ENCODE data around the gene DTX3.
"Not testable (repeated sequence)": the region's sequence is repeated elsewhere in the genome, so short reads cannot be mapped to it uniquely, and the experiment has no call there.

DTX3 gene

DNA sequence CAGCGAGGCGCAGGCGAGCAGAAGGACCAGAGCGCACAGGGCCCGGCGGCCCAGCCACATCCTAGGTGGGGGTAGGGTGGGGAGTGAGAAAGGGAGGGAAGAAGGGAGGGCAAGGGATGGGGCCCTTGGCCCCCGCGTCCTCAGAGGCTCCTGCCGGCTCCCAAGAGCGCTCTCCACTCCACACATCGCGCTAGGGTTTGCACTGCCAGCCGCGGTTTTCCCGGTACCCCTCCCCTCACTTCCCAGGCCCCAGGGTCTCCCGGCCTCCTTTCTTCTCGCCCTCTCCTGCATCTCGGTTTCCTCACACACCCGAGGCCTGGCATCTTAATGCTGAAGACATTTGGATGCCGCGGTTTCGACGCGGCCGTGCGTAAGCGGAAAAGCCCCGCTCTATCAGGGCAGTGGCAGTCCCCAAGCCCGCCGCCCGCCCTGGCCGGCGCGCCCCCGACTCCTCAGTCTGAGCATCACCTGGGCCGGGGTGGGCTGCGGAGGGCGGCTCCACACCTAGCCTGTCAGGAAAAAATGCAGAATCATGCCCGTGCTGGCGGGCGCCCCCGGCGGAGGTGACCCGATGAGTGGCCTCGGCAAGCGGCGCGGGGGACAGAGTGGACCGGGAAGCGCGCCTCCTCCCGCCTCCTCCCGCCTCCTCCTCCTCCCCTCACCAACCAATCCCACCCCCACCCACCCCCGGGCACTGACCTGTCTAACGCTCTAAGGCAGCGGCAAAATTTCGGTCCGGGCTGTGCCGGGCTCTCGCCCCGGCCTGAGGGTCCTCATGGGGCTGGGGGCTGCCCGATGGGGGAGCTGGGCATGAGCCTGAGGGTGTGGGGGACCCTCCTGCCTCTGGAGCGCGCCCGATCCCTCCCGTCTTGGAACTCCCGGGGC is 27.7 kb downstream of the DTX3 start:
- no peak for DNase-seq (ENCODE audit: low spot score)

GRCh38 chr12:57632958-57633840 is 28.6 kb downstream of the DTX3 start, which contains the start of gene B4GALNT1:
B4GALNT1 (minus strand) TSS chr12:57633201; CDS start chr12:57632132, 1,069 bp downstream.
- peak; percentile 52 for DNase-seq (ENCODE audit: low spot score)

DNA sequence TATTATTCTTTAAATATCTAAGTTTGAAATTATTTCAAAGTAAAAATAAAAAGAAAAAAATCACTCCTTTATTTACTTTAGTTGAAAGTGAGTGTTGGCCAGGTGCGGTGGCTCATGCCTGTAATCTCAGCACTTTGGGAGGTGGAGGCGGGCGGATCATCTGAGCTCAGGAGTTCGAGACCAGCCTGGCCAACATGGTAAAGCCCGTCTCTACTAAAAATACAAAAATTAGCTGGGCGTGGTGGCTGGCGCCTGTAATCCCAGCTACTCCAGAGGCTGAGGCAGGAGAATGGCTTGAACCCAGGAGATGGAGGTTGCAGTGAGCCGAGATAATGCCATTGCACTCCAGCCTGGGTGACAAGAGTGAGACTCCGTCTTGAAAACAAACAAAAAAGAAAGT is 32.1 kb downstream of the DTX3 start:
- DNase-seq (ENCODE audit: low spot score) = not testable (repeated sequence)

DNA sequence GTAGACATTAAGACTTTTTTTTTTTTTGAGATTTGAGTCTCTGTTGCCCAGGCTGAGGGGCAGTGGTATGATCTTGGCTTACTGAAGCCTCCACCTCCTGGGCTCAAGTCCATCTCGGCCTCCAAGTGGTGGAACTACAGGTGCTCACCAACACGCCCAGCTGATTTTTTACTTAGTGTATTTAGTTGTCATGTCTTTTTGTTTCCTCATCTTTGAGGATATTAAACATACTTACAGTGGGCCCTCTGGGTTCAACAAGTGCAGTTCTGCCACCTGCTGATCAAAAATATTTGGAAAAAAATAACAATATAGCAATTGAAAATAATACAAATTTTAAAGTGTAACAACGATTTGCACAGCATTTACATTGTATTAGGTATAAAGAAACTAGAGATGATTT is 32.7 kb downstream of the DTX3 start:
- no peak for DNase-seq (ENCODE audit: low spot score)

GRCh38 chr12:57638096-57638495 is 33.5 kb downstream of the DTX3 start:
- DNase-seq (ENCODE audit: low spot score) = no peak

GRCh38 chr12:57640175-57641042 is 35.8 kb downstream of the DTX3 start:
- no peak for DNase-seq (ENCODE audit: low spot score)

GRCh38 chr12:57641699-57642442 is 37.2 kb downstream of the DTX3 start:
- DNase-seq (ENCODE audit: low spot score) = no peak

DNA sequence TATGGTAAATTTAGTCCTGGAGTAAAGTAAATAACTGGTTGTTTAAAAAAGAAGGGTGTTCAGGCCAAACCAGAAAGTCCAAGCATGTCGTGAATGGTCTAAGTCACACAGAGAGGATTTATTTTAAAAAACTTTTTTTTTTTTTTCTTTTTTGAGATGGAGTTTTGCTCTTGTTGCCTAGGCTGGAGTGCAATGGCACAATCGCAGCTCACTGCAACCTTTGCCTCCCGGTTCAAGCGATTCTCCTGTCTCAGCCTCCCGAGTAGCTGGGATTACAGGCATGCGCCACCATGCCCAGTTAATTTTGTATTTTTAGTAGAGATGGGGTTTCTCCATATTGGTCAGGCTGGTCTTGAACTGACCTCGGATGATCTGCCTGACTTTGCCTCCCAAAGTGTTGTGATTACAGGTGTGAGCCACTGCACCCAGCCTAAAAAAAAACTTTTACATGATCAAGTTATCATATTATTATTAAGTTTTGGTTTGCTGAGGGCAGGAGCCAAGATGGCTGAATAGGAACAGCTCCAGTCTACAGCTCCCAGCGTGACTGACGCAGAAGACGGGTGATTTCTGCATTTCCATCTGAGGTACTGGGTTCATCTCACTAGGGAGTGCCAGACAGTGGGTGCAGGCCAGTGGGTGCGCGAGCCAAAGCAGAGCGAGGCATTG is 41.5 kb downstream of the DTX3 start:
- DNase-seq (ENCODE audit: low spot score) = not testable (repeated sequence)

- not testable (repeated sequence) for DNase-seq (ENCODE audit: low spot score)
Measured at GRCh38 chr12:57646659-57647049, 42.0 kb downstream of the DTX3 start.

DNA sequence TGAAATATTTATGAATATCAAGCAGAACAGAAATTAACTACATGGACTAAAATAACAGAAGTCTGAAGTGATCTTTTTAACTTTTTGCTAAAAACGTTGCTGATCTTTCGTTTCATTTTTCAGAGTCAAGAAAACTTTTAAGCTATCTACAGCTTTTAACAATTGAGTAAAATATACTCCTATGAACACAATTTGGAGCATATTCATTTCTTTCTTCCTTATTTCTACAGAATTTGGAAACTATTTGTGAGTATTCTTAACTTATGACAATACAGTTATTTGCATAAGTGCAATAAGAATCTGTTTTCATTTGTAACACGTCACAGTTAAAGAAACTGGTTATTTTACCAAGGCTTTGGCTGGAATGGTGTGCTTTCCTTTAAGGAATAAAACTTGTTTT is 49.4 kb downstream of the DTX3 start:
- DNase-seq (ENCODE audit: low spot score) = no peak

GRCh38 chr12:57655541-57656240 is 51.1 kb downstream of the DTX3 start:
- no peak for DNase-seq (ENCODE audit: low spot score)

GRCh38 chr12:57656408-57656807 is 51.8 kb downstream of the DTX3 start:
- DNase-seq (ENCODE audit: low spot score) = not testable (repeated sequence)

GRCh38 chr12:57657744-57658143 is 53.1 kb downstream of the DTX3 start:
- DNase-seq (ENCODE audit: low spot score) = no peak

GRCh38 chr12:57658890-57659289 is 54.3 kb downstream of the DTX3 start:
- DNase-seq (ENCODE audit: low spot score) = no peak
